ENCODE results near the gene FAM20C. TPM values are rescaled to one million over a fixed set of nuclear protein-coding genes. Genes with fewer than 3 reads are reported as not detected.
"Not testable (repeated sequence)": the region's sequence is repeated elsewhere in the genome, so short reads cannot be mapped to it uniquely, and the experiment has no call there.

Gene FAM20C
- total RNA-seq, 1 donor from 2014 or later, result 57.0 TPM

GRCh38 chr7:259191-259505 lies 66.8 kb downstream of the FAM20C start:
- ATAC-seq (no peak), DNase-seq (ENCODE audit: low spot score) (no peak)
- intact Hi-C loops (cut with DNase I), result no loop called here

GRCh38 chr7:259751-260405 lies 67.5 kb downstream of the FAM20C start:
- no peak for ATAC-seq
- DNase-seq (ENCODE audit: low spot score), result no peak
- intact Hi-C loops (cut with DNase I), result no loop called here

GRCh38 chr7:260441-261281 lies 68.3 kb downstream of the FAM20C start:
- no peak for ATAC-seq
- intact Hi-C loops (cut with DNase I), result no loop called here
- no peak for DNase-seq (ENCODE audit: low spot score)

GRCh38 chr7:261341-262250 lies 69.2 kb downstream of the FAM20C start:
- ATAC-seq (no peak), DNase-seq (ENCODE audit: low spot score) (no peak)
- intact Hi-C loops (cut with DNase I), result no loop called here

GRCh38 chr7:262251-262572 lies 69.8 kb downstream of the FAM20C start:
- no peak for DNase-seq (ENCODE audit: low spot score)

GRCh38 chr7:262631-263311 lies 70.4 kb downstream of the FAM20C start:
- ATAC-seq; intact Hi-C loops (cut with DNase I); DNase-seq (ENCODE audit: low spot score): not testable (repeated sequence)

More at GRCh38 chr7:262251-262572, 69.8 kb downstream of the FAM20C start:
- no peak for ATAC-seq
- intact Hi-C loops (cut with DNase I), result no loop called here

- ATAC-seq; intact Hi-C loops (cut with DNase I); DNase-seq (ENCODE audit: low spot score): not testable (repeated sequence)
These were observed 71.3 kb downstream of the FAM20C start for GRCh38 chr7:263483-264351.

GRCh38 chr7:264541-265191 lies 72.3 kb downstream of the FAM20C start:
- DNase-seq (ENCODE audit: low spot score) (no peak), ATAC-seq (peak; percentile 49)
- intact Hi-C loops (cut with DNase I), result no loop called here

GRCh38 chr7:265192-265997 lies 73.0 kb downstream of the FAM20C start:
- no peak for ATAC-seq
- no peak for DNase-seq (ENCODE audit: low spot score)
- intact Hi-C loops (cut with DNase I), result no loop called here

GRCh38 chr7:265998-266850 lies 73.9 kb downstream of the FAM20C start:
- ATAC-seq (peak; percentile 5), DNase-seq (ENCODE audit: low spot score) (no peak)
- intact Hi-C loops (cut with DNase I), result no loop called here

- no peak for ATAC-seq
- intact Hi-C loops (cut with DNase I), result no loop called here
- no peak for DNase-seq (ENCODE audit: low spot score)
These were observed 74.8 kb downstream of the FAM20C start for GRCh38 chr7:266851-267840.

- ATAC-seq (no peak), DNase-seq (ENCODE audit: low spot score) (no peak)
- intact Hi-C loops (cut with DNase I), result no loop called here
These were observed 76.6 kb downstream of the FAM20C start for GRCh38 chr7:268991-269390.

- ATAC-seq, result no peak
- intact Hi-C loops (cut with DNase I), result no loop called here
- DNase-seq (ENCODE audit: low spot score), result no peak
These were observed 77.3 kb downstream of the FAM20C start for GRCh38 chr7:269721-270120.

- intact Hi-C loops (cut with DNase I), result no loop called here
- DNase-seq (ENCODE audit: low spot score), result no peak
- ATAC-seq, result no peak
These were observed 78.1 kb downstream of the FAM20C start for GRCh38 chr7:270351-270983.

All from sciatic nerve (tissue), 2 donors.